ENCODE results near the gene MRPL21. TPM values are rescaled to one million over a fixed set of nuclear protein-coding genes. Genes with fewer than 3 reads are reported as not detected.

Gene MRPL21
- total RNA-seq, result 83.3 and 103 TPM in 2 replicates

DNA sequence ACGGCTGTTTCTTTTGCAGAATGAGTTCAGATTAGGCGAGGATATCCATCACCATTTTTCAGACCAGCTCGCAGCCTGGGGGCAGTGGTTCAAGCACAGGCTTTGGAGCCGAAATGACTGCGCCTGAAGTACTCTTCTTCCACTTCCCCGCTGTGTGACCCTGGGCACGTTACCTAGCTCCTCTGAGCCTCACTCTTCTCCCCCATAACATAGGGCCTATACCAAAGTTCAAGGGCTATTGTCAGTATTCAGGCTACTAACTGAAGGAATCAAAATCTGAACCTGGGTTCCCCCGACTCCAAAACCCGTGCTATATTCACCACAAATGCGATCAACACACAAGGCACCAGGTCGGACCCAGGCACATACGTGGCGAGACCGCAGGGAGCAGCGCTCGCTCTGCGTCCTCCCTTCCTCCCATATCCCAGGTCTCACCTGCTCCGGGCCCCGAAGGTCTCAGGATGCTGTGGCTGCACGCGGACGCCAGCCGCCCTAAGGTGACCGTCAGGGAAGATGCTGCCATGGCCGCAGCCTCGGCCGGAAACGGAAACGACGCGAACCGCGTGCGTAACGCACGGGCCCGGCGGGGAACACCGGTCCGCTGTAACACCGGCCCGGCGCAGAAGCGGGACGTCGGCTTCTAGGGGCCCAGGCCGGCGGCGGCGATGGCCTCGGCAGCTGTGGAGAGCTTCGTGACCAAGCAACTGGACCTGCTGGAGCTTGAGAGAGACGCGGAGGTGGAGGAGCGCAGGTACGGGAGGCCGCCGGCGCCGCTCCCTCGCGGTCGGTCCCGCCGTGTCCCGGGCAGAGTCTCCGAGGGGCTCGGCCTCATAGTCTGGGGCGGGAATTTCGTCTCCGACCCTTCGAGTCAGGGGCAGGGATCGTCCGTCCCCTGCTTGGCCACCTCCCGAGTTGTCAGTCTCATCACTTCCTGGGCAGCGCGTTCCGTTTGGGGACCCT is at the start of gene MRPL21, which contains the start of gene IGHMBP2:
MRPL21 (minus strand) TSS at position 545 of the 960 bp plus-strand sequence; CDS start at position 523, 22 bp downstream.
IGHMBP2 (plus strand) TSS at position 604 of the 960 bp plus-strand sequence; CDS start at position 666, 62 bp downstream.

DNA sequence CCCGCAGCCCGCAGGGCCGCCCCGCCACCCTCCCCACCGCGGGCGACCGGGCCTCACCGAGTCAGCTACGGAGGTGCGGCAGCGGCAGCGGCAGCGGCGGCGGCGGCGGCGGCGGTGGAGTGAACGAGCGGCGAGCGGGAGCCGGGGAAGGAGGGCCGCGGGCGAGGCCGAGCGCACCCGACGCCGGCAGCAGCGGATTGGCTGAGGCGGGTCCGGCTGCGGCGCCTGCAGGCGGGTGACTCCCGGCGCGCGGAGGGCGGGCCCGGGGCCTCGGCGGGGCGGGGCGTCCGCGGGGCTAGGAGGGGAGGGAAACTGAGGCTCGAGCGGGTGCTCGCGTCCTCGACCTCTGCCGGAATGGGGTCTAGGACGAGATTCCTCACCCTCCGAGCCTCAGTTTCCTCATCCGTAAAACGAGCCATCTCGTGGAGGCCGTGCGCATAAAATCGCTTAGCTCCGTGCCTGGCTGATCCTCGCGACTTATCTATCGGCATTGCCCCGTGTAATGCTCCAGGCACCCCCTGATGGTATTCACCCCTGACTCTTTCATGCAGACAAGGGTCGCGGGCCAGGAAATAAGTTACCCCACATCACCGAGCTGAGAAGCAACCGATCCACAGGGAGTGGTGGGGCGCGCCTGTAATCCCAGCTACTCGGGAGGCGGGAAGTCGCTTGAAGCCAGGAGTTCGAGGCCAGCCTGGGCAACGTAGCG is 61.8 kb downstream of the MRPL21 start, which contains the start of gene CPT1A:
CPT1A (minus strand) TSS at position 199 of the 709 bp plus-strand sequence. CDS start 26,442 bp downstream, outside the sequence.

Other genes with a start within 250 kb of the MRPL21 start
- 1.5 and 2.3 TPM in 2 replicates for gene GAL, start 219.3 kb downstream of the MRPL21 start, total RNA-seq
- gene TESMIN, start 152.3 kb downstream of the MRPL21 start, total RNA-seq, result 0.46 and 2.3 TPM in 2 replicates
- gene CPT1A, start 61.9 kb downstream of the MRPL21 start, total RNA-seq, result 42.2 and 71.3 TPM in 2 replicates
- 7.8 and 11.4 TPM in 2 replicates for gene IGHMBP2, start 59 bp upstream of the MRPL21 start, total RNA-seq
- not detected in 2 replicates for gene MRGPRD, start 77.2 kb upstream of the MRPL21 start, total RNA-seq
- 0.30 and 0.32 TPM in 2 replicates for gene MRGPRF, start 109.4 kb upstream of the MRPL21 start, total RNA-seq
- 7.8 and 11.4 TPM in 2 replicates for gene TPCN2, start 145.1 kb upstream of the MRPL21 start, total RNA-seq